Thymus (tissue), 14 donors: Measurements from ENCODE around the gene PAIP1. TPM values are rescaled to one million over a fixed set of nuclear protein-coding genes. Genes with fewer than 3 reads are reported as not detected.

Experiments
- DNase-seq, 9 donors: peaks; one replicate each; pipeline ENCODE4 v3.0.0-alpha.2; 2013; ENCODE audit warnings: low spot score in 9 of 9, low read depth in 6 of 9, missing footprints in 1 of 9
- H3K27ac ChIP-seq, 2 donors: one replicate each; pipeline ENCODE4 v1.5.1; 2013; ENCODE audit warnings: control low read depth in 1 of 2, low read depth in 1 of 2, low read length in 1 of 2, mild to moderate bottlenecking in 1 of 2, moderate library complexity in 1 of 2
- H3K27me3 ChIP-seq, 2 donors: one replicate each; pipeline ENCODE4 v1.5.1; 2013; ENCODE audit warnings: low read length in 1 of 2; ENCODE audit not compliant: control insufficient read depth in 2 of 2, insufficient read depth in 1 of 2
- H3K36me3 ChIP-seq, 2 donors: one replicate each; pipeline ENCODE4 v1.5.1; 2013; ENCODE audit warnings: low read length in 1 of 2, mild to moderate bottlenecking in 1 of 2, moderate library complexity in 1 of 2; ENCODE audit not compliant: control insufficient read depth in 2 of 2, insufficient read depth in 2 of 2
- H3K4me1 ChIP-seq, 2 donors: one replicate each; pipeline ENCODE4 v1.5.1; 2013; ENCODE audit warnings: low read length in 2 of 2; ENCODE audit not compliant: control insufficient read depth in 2 of 2, insufficient read depth in 2 of 2
- H3K4me3 ChIP-seq, 2 donors: one replicate each; pipeline ENCODE4 v1.5.1; 2013; ENCODE audit warnings: low read length in 2 of 2, control low read depth in 1 of 2, mild to moderate bottlenecking in 1 of 2
- H3K9me3 ChIP-seq, 2 donors: one replicate each; pipeline ENCODE4 v1.5.1; 2013; ENCODE audit warnings: low read length in 1 of 2, mild to moderate bottlenecking in 1 of 2; ENCODE audit not compliant: control insufficient read depth in 2 of 2, insufficient read depth in 1 of 2
- WGBS: extraction: QIAGEN DNeasy Blood & Tissue Kit; methylation state at CpG from one replicate; pipeline ENCODE4 v1.1.7; 2013; 5-methylcytosine and 5-hydroxymethylcytosine counted together
- long read RNA-seq, 10 donors: transcript quantifications; one replicate each; lab custom pipeline, GENCODE V29; 2026
- polyA plus RNA-seq: library from polyadenylated mRNA; stranded (reverse); fragments of 200-250 nt; gene quantifications from one replicate; pipeline ENCODE4 v1.2.3, GENCODE V29; 2013
- total RNA-seq: library from RNA; stranded (reverse); fragments of 120-200 nt; gene quantifications from one replicate; pipeline ENCODE4 v1.2.4, GENCODE V29; 2013
- donor health status: healthy.

The PAIP1 gene, protein sequence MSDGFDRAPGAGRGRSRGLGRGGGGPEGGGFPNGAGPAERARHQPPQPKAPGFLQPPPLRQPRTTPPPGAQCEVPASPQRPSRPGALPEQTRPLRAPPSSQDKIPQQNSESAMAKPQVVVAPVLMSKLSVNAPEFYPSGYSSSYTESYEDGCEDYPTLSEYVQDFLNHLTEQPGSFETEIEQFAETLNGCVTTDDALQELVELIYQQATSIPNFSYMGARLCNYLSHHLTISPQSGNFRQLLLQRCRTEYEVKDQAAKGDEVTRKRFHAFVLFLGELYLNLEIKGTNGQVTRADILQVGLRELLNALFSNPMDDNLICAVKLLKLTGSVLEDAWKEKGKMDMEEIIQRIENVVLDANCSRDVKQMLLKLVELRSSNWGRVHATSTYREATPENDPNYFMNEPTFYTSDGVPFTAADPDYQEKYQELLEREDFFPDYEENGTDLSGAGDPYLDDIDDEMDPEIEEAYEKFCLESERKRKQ
- 75.8 TPM for total RNA-seq
- polyA plus RNA-seq, result 59.2 TPM
- long read RNA-seq, donor 1, partial matches to known transcripts, result 0 of 3 reads
- long read RNA-seq, donor 1, other reads (novel, unspliced or antisense), result 0 of 3 reads
- long read RNA-seq, donor 2, result 0 reads
- long read RNA-seq, donor 3, transcript PAIP1-202 (11 exons, 1,814 nt), result minor isoform, 5 of 30 reads
- long read RNA-seq, donor 3, transcript PAIP1-203 (11 exons, 1,734 nt), result minor isoform, 8 of 30 reads
- long read RNA-seq, donor 3, transcript PAIP1-201 (11 exons, 2,782 nt), result major isoform, 17 of 30 reads
- long read RNA-seq, donor 3, partial matches to known transcripts, result 0 of 30 reads
- long read RNA-seq, donor 3, other reads (novel, unspliced or antisense), result 0 of 30 reads
- long read RNA-seq, donor 4, transcript PAIP1-203 (11 exons, 1,734 nt), result major isoform, 6 of 14 reads
- long read RNA-seq, donor 4, partial matches to known transcripts, result 0 of 14 reads
- long read RNA-seq, donor 4, other reads (novel, unspliced or antisense), result 0 of 14 reads
- long read RNA-seq, donor 5, transcript PAIP1-201 (11 exons, 2,782 nt), result major isoform, 26 of 40 reads
- long read RNA-seq, donor 5, transcript PAIP1-203 (11 exons, 1,734 nt), result minor isoform, 9 of 40 reads
- long read RNA-seq, donor 5, transcript PAIP1-202 (11 exons, 1,814 nt), result minor isoform, 5 of 40 reads
- long read RNA-seq, donor 5, partial matches to known transcripts, result 0 of 40 reads
- long read RNA-seq, donor 5, other reads (novel, unspliced or antisense), result 0 of 40 reads
- long read RNA-seq, donor 6, transcript PAIP1-201 (11 exons, 2,782 nt), result major isoform, 14 of 24 reads
- long read RNA-seq, donor 6, transcript PAIP1-203 (11 exons, 1,734 nt), result minor isoform, 7 of 24 reads
- long read RNA-seq, donor 6, partial matches to known transcripts, result 0 of 24 reads
- long read RNA-seq, donor 6, other reads (novel, unspliced or antisense), result 0 of 24 reads
- long read RNA-seq, donor 7, transcript PAIP1-201 (11 exons, 2,782 nt), result major isoform, 14 of 31 reads
- long read RNA-seq, donor 7, transcript PAIP1-203 (11 exons, 1,734 nt), result minor isoform, 9 of 31 reads
- long read RNA-seq, donor 7, transcript PAIP1-202 (11 exons, 1,814 nt), result minor isoform, 8 of 31 reads
- long read RNA-seq, donor 7, partial matches to known transcripts, result 0 of 31 reads
- long read RNA-seq, donor 7, other reads (novel, unspliced or antisense), result 0 of 31 reads
- long read RNA-seq, donor 8, transcript PAIP1-201 (11 exons, 2,782 nt), result minor isoform, 6 of 13 reads
- long read RNA-seq, donor 8, transcript PAIP1-203 (11 exons, 1,734 nt), result major isoform, 7 of 13 reads
- long read RNA-seq, donor 8, partial matches to known transcripts, result 0 of 13 reads
- long read RNA-seq, donor 8, other reads (novel, unspliced or antisense), result 0 of 13 reads
- long read RNA-seq, donor 9, transcript PAIP1-203 (11 exons, 1,734 nt), result minor isoform, 9 of 24 reads
- long read RNA-seq, donor 9, transcript PAIP1-201 (11 exons, 2,782 nt), result major isoform, 14 of 24 reads
- long read RNA-seq, donor 9, partial matches to known transcripts, result 0 of 24 reads
- long read RNA-seq, donor 9, other reads (novel, unspliced or antisense), result 0 of 24 reads
- long read RNA-seq, donor 10, transcript PAIP1-201 (11 exons, 2,782 nt), result major isoform, 10 of 20 reads
- long read RNA-seq, donor 10, transcript PAIP1-203 (11 exons, 1,734 nt), result minor isoform, 8 of 20 reads
- long read RNA-seq, donor 10, partial matches to known transcripts, result 0 of 20 reads
- long read RNA-seq, donor 10, other reads (novel, unspliced or antisense), result 0 of 20 reads

DNA sequence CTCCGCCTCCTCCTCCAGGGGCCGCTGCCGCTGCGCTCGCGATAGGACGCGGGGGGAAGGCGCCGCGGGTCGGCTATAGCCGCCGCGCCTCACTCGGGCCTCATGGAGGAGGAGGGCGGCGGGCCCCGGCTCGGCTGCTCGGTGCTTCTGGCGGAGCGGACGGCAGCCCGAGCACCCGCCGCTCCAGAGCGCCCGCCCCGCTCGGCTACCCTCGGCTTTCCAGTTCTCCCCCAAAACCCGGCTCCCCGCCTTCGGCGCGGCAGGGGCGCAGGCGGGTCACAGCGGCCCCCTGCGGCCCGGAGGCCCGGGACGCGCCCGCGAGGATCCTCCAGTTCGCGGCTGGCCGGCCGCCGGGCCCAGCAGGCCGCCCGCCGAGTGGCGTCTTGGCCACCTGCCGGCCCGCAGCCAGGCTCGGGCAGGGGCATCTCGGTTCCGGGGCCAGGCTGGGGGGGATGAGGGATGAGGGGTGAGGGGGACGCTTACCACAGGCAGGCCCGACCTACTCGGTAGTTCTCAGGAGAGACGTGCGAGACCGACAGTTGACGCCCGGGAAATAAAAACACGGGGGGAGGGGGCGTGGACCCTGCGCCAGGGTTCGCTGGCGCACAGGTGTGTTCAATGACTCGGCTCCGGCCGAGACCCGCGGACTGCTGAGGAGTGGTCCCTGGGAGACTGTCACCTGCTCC is at the start of gene PAIP1:
TSS of gene PAIP1 (minus strand) at position 221 of the 686 bp plus-strand sequence. CDS start 231 bp downstream, outside the sequence.
- peak within 1 kb of the TSS; percentile 91 for H3K4me3 ChIP-seq
- H3K27me3 ChIP-seq, result no peaks in the 10 kb centered on the region
- peaks cover 3 to 9% of the 10 kb centered on the region in 2 donors for H3K4me1 ChIP-seq
- peaks cover 8 to 28% of the 10 kb centered on the region in 2 donors for H3K36me3 ChIP-seq
- DNase-seq, result peak; percentile 54 to 94 (median 80)
- peak within 1 kb of the TSS; percentile 93 to 97 for H3K27ac ChIP-seq
- under 1% methylated on average over 79 of the region's 79 CpGs for WGBS
- no peaks in the 10 kb centered on the region for H3K9me3 ChIP-seq

DNA sequence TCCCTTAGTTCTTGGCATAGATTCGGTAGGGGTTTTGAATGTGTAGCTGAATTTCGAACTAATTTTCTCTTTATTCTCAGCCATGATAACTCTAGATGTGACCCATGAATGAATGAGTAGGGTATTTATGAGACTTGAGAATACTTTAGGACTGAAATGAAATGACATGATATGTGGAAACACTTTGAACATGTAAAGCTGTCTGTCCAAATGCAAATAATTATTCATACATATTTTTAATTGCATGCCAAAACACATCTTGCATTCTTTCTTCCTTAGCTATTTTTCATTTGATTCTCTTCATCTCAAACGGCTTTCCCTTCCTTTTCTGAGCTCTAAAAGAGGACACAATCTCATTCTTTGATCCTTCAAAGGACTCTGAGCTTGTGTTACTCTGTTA is 49.5 kb upstream of the PAIP1 start:
- Histone ChIP-seq H3K4me3 (no peak overlapping the region), H3K27me3 (no peaks in the 10 kb centered on the region), H3K36me3 (peaks cover 0 to 22% of the 10 kb centered on the region in 2 donors), H3K4me1 (peaks cover 8 to 12% of the 10 kb centered on the region in 2 donors), H3K27ac (no peak overlapping the region), H3K9me3 (no peaks in the 10 kb centered on the region)
- WGBS, result 92% methylated on average over 3 of the region's 3 CpGs
- DNase-seq, result no peak

DNA sequence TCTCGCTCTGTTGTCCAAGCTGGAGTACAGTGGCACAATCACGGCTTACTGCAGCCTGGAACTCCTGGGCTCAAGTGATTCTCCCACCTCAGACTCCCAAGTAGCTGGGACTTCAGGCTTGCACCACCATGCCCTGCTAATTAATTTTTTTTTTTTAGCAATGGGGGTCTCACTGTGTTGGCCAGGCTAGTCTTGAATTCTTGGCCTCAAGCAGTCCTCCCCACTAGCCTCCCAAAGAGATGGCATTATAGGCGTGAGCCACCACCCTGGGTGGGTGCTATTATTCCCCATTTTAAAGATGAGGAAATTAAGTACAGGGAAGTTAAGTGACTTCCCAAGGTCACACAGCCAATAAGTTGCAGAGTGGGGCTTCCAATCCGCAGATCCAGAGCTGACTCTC is 47.8 kb upstream of the PAIP1 start:
- no peak for DNase-seq
- Histone ChIP-seq H3K4me3 (no peak overlapping the region), H3K27me3 (no peaks in the 10 kb centered on the region), H3K4me1 (peaks cover 8 to 12% of the 10 kb centered on the region in 2 donors), H3K27ac (no peak overlapping the region), H3K36me3 (peaks cover 0 to 9% of the 10 kb centered on the region in 2 donors), H3K9me3 (no peaks in the 10 kb centered on the region)
- 98% methylated on average over 4 of the region's 4 CpGs for WGBS

DNA sequence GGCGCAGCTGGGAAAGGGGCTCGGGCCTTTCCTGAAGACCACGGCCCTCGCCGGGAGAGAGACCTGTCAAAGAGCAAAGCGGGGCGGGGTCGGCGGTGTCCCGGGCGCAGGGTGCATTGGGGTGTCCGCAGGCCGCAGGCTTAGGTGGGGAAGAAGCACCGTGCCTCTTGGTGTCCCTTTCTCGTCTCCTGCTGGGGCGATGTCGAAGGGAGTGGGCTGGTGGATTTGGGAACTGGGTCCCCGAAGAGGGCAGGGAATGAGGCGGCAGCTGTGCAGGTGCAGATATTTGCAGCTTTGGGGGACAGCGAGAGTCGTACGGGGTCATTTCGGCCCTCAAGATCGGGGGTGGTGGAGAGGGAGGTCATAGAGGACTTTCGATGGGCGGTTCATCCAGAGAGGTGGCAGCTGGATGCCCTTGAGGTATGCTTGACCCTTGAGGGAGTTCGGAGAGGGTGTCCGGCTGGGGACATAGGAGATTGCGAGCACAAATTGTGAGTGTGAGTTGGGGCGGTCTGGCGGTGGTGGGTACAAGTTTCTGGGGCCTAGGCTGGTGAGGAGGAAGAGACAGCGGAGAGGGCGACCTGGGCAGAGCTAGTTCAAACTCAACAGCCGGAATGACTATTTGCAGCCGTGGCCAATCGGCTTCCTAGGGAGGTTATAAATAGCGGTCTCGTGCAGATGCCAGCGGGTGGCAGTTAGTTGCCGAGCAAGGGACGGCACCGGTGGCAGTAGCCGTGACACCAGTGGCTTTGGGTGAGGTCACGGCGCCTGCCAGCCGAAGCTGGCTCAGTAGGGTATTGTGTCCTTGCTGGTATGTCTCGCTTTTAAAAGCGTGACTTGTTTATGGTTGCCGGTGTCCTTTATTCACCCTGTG is 46.7 kb upstream of the PAIP1 start:
- H3K4me3 ChIP-seq, result peak overlapping the region; percentile 71 to 96
- peak overlapping the region; percentile 71 to 91 for H3K27ac ChIP-seq
- 1% methylated on average over 49 of the region's 49 CpGs for WGBS
- H3K9me3 ChIP-seq, result no peaks in the 10 kb centered on the region
- H3K36me3 ChIP-seq, result peaks cover 0 to 2% of the 10 kb centered on the region in 2 donors
- H3K27me3 ChIP-seq, result no peaks in the 10 kb centered on the region
- peaks cover 8 to 12% of the 10 kb centered on the region in 2 donors for H3K4me1 ChIP-seq
- DNase-seq, result peak; percentile 27 to 75 (median 48)

DNA sequence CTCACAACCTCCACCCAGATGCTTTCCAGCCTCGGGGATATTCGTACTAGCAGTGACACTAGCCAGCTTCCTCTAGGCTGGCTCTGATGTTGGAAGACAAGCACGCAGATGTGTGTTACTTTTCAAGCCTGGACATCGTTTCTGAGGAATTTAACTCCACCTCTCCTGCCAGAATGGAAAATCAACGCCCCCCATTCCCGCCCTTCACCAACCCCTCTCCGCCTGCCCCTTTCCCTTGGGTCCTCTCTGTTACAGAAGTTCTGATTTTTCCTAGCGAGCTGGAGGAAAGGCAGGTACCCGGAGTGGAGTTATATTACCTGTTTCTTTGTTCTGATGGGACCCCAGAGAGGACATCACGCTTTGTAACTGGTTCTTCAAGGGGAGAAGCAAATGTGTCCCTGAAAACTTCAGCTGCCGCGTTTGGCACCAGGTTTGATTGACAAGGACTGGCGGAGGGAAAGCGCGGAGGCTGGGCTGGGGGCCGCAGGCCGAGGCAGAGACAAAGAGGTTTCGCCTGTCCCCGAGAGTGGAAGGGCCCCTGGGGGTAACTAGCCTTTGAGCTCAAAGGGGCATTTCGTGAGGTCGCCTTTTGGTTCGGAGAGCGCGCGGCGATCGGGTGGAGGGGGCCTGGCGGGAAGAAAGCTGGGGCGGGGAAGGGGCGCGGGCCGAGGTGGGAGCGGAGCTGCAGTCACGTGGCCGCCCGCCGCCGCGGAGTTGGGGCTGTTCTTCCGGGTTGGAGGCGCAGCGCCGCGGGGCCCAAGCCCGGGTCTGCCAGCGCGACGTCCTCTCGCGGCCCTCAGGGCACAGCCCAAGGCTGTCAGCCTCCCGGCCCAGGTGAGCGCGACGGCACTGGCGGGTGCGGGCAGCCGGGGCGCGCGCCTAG is 45.8 kb upstream of the PAIP1 start, which contains the start of gene NNT:
TSS of gene NNT (plus strand) at position 720 of the 883 bp plus-strand sequence. CDS start 6,016 bp downstream, outside the sequence.
- WGBS, result under 1% methylated on average over 60 of the region's 60 CpGs
- Histone ChIP-seq H3K4me1 (peaks cover 8 to 12% of the 10 kb centered on the region in 2 donors), H3K9me3 (no peaks in the 10 kb centered on the region), H3K4me3 (peak within 1 kb of the TSS; percentile 71 to 96), H3K27me3 (no peaks in the 10 kb centered on the region), H3K27ac (peak within 1 kb of the TSS; percentile 71 to 91), H3K36me3 (peaks cover 0 to 2% of the 10 kb centered on the region in 2 donors)
- peak; percentile 45 to 85 (median 66) for DNase-seq
